ENCODE results near the gene WDR90.

Gene WDR90

GRCh38 chr16:637081-638018 is 11.8 kb upstream of the WDR90 start:
- TF ChIP-seq CTCF (IDR thresholded peaks at IDR 0.05): no peak

GRCh38 chr16:638034-638543 is 11.1 kb upstream of the WDR90 start:
- TF ChIP-seq CTCF (IDR thresholded peaks at IDR 0.05): no peak

- no peak for TF ChIP-seq CTCF (IDR thresholded peaks at IDR 0.05)
These were observed 10.3 kb upstream of the WDR90 start for GRCh38 chr16:638836-639235.

GRCh38 chr16:640614-641013 is 8.6 kb upstream of the WDR90 start:
- TF ChIP-seq CTCF (IDR thresholded peaks at IDR 0.05): no peak

GRCh38 chr16:641326-642188 is 7.6 kb upstream of the WDR90 start, which contains the start of gene MCRIP2:
TSS of gene MCRIP2 (plus strand) at chr16:641828. CDS start at chr16:641992, 164 bp downstream.
- no peak for TF ChIP-seq CTCF (IDR thresholded peaks at IDR 0.05)

- no peak for TF ChIP-seq CTCF (IDR thresholded peaks at IDR 0.05)
These were observed 6.7 kb upstream of the WDR90 start for GRCh38 chr16:642189-643049.

GRCh38 chr16:643050-643368 is 6.2 kb upstream of the WDR90 start:
- TF ChIP-seq CTCF (IDR thresholded peaks at IDR 0.05): no peak

All from LNCAP (cell line).